Measurements from ENCODE around the gene KCNK4.
"Not testable (repeated sequence)": the region's sequence is repeated elsewhere in the genome, so short reads cannot be mapped to it uniquely, and the experiment has no call there.

KCNK4 gene

DNA sequence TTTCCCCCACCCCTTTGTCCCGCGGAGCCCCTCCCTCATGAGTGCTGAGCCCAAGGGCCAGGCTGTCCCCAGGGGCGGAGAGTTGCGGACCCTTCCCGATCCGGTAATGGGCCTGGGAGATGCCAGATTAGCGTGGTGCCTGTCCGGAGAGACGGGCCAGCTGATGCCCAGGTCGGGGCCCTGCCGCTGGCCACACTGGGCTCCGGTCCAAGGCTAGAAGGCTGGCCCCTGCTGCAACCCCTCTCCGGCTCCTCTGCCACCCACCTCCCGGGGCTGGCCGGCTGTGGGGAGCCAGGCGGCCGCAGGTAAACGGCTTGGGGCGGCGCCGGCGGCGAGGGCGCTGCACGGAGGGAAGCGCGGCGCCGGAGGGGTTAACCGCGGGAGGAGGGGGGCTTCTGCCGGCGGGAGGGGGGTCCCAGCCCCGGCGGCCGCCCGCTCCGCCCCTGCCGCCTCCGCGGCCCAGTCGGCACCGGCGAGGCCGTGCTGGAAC, at the start of gene KCNK4:
Gene KCNK4, plus strand, starts transcription at position 41 of the 490 bp plus-strand sequence. CDS start 1,717 bp downstream, outside the sequence.
- no peak within 1 kb of the TSS for H3K27ac Mint-ChIP-seq
- H3K27me3 Mint-ChIP-seq: peaks cover 21% of the 10 kb centered on the region
- peaks cover 13% of the 10 kb centered on the region for H3K4me1 Mint-ChIP-seq
- H3K36me3 Mint-ChIP-seq: no peaks in the 10 kb centered on the region
- no peak for ATAC-seq (ENCODE audit: low read depth)
- H3K4me3 Mint-ChIP-seq: peak within 1 kb of the TSS; percentile 87
- no peaks in the 10 kb centered on the region for H3K9me3 Mint-ChIP-seq
- DNase-seq (ENCODE audit: low spot score in 2 of 2): no peak

DNA sequence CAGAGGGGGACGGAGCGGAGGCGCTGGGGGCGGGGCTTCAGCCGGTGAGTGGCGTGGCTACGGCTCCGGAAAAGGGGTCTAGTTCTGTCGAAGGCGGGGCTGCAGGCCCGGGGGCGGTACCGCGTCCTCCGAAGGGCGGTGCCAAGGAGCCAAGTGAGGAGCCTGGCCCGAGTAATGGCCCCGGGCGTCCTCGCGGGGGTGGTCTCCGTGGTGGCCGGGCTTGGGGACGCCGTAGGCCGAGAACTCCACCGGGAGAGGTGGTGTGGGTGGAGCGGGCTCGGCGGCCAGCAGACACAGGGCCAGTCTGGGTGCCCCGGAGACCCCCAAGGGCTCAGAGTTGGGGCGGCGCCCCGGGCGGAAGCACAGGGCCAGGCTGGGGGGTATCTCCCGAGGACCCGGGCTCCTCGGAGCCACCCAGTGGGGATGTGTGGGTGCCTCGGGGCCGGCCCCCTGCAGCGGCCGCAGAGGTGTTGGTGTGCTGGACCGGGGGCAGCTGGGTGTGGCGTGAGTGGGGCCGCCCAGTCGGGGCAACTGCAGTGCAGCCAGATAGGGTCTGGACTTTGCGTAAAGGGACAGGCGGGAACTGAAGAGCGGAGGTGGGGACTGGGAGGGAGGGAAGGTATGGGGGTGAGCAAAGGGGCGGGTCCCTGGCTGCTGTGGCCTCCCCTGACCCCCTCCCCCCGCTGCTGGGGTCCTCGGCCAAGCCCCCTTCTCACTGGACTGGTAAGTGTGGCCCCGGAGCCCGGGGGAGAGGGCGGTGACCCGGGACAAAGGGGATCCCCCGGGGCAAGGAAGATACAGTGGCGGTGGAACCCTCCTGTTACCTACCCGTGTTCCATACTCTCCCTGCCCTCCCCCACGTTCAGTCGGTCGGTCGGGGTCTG, 49.4 kb upstream of the KCNK4 start:
- DNase-seq (ENCODE audit: low spot score in 2 of 2): no peak
- H3K4me3 Mint-ChIP-seq: peak overlapping the region; percentile 87
- H3K27ac Mint-ChIP-seq: peak overlapping the region; percentile 100
- H3K4me1 Mint-ChIP-seq: peaks cover 41% of the 10 kb centered on the region
- H3K27me3 Mint-ChIP-seq: no peaks in the 10 kb centered on the region
- peaks cover 8% of the 10 kb centered on the region for H3K36me3 Mint-ChIP-seq
- H3K9me3 Mint-ChIP-seq: no peaks in the 10 kb centered on the region
- ATAC-seq (ENCODE audit: low read depth): no peak

- Mint-ChIP-seq H3K36me3 (peaks cover 2% of the 10 kb centered on the region), H3K4me3 (peak overlapping the region; percentile 28), H3K4me1 (peaks cover 29% of the 10 kb centered on the region), H3K27ac (peak overlapping the region; percentile 87), H3K27me3 (no peaks in the 10 kb centered on the region), H3K9me3 (no peaks in the 10 kb centered on the region)
- ATAC-seq (ENCODE audit: low read depth) (no peak), DNase-seq (ENCODE audit: low spot score in 2 of 2) (no peak)
Observed at GRCh38 chr11:64243236-64243854, 47.8 kb upstream of the KCNK4 start.

DNA sequence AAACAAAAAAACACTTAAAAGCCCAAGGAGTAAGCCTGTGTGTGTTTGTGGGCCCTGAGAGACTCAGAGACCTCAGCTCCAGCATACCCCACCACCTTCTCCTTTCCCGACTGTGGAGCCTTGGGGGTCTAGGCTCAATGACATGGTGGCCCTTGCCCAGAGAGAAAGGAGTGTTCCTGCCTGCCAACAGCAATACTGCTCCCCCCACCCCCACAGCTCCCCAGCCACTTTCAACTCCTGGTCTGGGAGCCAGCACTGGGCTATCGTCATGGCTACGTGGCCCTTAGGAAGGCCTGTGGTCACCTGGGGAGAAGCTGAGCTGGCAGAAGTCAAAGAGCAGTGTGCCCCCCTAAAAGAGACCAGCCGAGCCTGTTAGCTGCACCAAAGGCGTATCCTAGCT, 47.0 kb upstream of the KCNK4 start:
- H3K4me3 Mint-ChIP-seq: peak overlapping the region; percentile 28
- H3K36me3 Mint-ChIP-seq: peaks cover 2% of the 10 kb centered on the region
- H3K9me3 Mint-ChIP-seq: no peaks in the 10 kb centered on the region
- peak overlapping the region; percentile 87 for H3K27ac Mint-ChIP-seq
- ATAC-seq (ENCODE audit: low read depth) (no peak), DNase-seq (ENCODE audit: low spot score in 2 of 2) (no peak)
- peaks cover 24% of the 10 kb centered on the region for H3K4me1 Mint-ChIP-seq
- H3K27me3 Mint-ChIP-seq: no peaks in the 10 kb centered on the region

GRCh38 chr11:64244966-64245365, 46.1 kb upstream of the KCNK4 start:
- Mint-ChIP-seq H3K9me3 (no peaks in the 10 kb centered on the region), H3K36me3 (peaks cover 2% of the 10 kb centered on the region), H3K27me3 (no peaks in the 10 kb centered on the region), H3K4me1 (peaks cover 19% of the 10 kb centered on the region), H3K27ac (peak overlapping the region; percentile 80), H3K4me3 (peak overlapping the region; percentile 89)
- no peak for DNase-seq (ENCODE audit: low spot score in 2 of 2)
- no peak for ATAC-seq (ENCODE audit: low read depth)

GRCh38 chr11:64245401-64245796, 45.7 kb upstream of the KCNK4 start:
- no peaks in the 10 kb centered on the region for H3K27me3 Mint-ChIP-seq
- DNase-seq (ENCODE audit: low spot score in 2 of 2) (no peak), ATAC-seq (ENCODE audit: low read depth) (no peak)
- peak overlapping the region; percentile 80 for H3K27ac Mint-ChIP-seq
- peaks cover 2% of the 10 kb centered on the region for H3K36me3 Mint-ChIP-seq
- H3K4me3 Mint-ChIP-seq: peak overlapping the region; percentile 89
- H3K4me1 Mint-ChIP-seq: peaks cover 14% of the 10 kb centered on the region
- H3K9me3 Mint-ChIP-seq: no peaks in the 10 kb centered on the region

- no peaks in the 10 kb centered on the region for H3K27me3 Mint-ChIP-seq
- ATAC-seq (ENCODE audit: low read depth): no peak
- peak overlapping the region; percentile 89 for H3K4me3 Mint-ChIP-seq
- peak overlapping the region; percentile 80 for H3K27ac Mint-ChIP-seq
- H3K9me3 Mint-ChIP-seq: no peaks in the 10 kb centered on the region
- H3K4me1 Mint-ChIP-seq: peaks cover 14% of the 10 kb centered on the region
- peaks cover 2% of the 10 kb centered on the region for H3K36me3 Mint-ChIP-seq
- DNase-seq (ENCODE audit: low spot score in 2 of 2): peak in 1 of 2 donors; percentile 56
Observed at GRCh38 chr11:64245797-64246620, 45.1 kb upstream of the KCNK4 start.

GRCh38 chr11:64246621-64246870, 44.6 kb upstream of the KCNK4 start:
- ATAC-seq (ENCODE audit: low read depth): peak; percentile 28
- not testable (repeated sequence) for H3K36me3 Mint-ChIP-seq; DNase-seq (ENCODE audit: low spot score in 2 of 2); H3K27me3 Mint-ChIP-seq; H3K9me3 Mint-ChIP-seq
- Mint-ChIP-seq H3K4me1 (peaks cover 13% of the 10 kb centered on the region), H3K4me3 (peak overlapping the region; percentile 87), H3K27ac (peak overlapping the region; percentile 78)

- Mint-ChIP-seq H3K27ac (peak within 1 kb of the TSS; percentile 80), H3K27me3 (no peaks in the 10 kb centered on the region), H3K9me3 (no peaks in the 10 kb centered on the region), H3K36me3 (peaks cover 2% of the 10 kb centered on the region), H3K4me1 (peaks cover 16% of the 10 kb centered on the region), H3K4me3 (peak within 1 kb of the TSS; percentile 89)
- ATAC-seq (ENCODE audit: low read depth) (peak; percentile 70), DNase-seq (ENCODE audit: low spot score in 2 of 2) (peak; percentile 69 to 74)
Observed at GRCh38 chr11:64246871-64247728, 44.0 kb upstream of the KCNK4 start, which contains the start of gene PPP1R14B. Gene PPP1R14B (minus strand): TSS chr11:64246943. CDS start chr11:64246673, 270 bp downstream.

GRCh38 chr11:64247729-64248531, 43.2 kb upstream of the KCNK4 start:
- Mint-ChIP-seq H3K4me1 (peaks cover 17% of the 10 kb centered on the region), H3K27ac (no peak overlapping the region), H3K27me3 (no peaks in the 10 kb centered on the region), H3K4me3 (peak overlapping the region; percentile 87), H3K36me3 (peaks cover 2% of the 10 kb centered on the region), H3K9me3 (no peaks in the 10 kb centered on the region)
- DNase-seq (ENCODE audit: low spot score in 2 of 2) (no peak), ATAC-seq (ENCODE audit: low read depth) (no peak)

DNA sequence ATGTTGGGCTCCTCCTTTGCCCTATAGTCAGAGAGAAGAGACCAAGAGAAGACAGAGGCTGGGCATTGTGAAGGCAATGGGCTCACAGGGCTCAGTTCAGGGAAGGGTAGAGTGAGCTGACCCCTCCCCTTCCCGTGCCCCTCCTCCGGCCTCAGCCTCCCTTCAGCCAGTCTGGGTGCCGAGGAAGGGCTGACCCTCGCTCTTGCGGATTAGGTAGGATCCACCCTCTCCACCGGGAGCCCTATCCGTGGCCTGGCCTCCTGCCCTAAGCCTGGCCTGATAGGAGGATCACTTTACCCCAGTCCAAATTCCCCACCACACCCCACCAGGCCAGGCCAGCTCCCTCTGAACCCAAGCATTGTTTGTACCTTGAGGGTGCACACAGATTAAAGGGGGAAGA, 42.5 kb upstream of the KCNK4 start:
- H3K27me3 Mint-ChIP-seq: no peaks in the 10 kb centered on the region
- peaks cover 2% of the 10 kb centered on the region for H3K36me3 Mint-ChIP-seq
- peak overlapping the region; percentile 28 for H3K4me3 Mint-ChIP-seq
- ATAC-seq (ENCODE audit: low read depth) (no peak), DNase-seq (ENCODE audit: low spot score in 2 of 2) (no peak)
- H3K4me1 Mint-ChIP-seq: peaks cover 17% of the 10 kb centered on the region
- H3K9me3 Mint-ChIP-seq: no peaks in the 10 kb centered on the region
- no peak overlapping the region for H3K27ac Mint-ChIP-seq

- ATAC-seq (ENCODE audit: low read depth): no peak
- Mint-ChIP-seq H3K27ac (no peak overlapping the region), H3K36me3 (no peaks in the 10 kb centered on the region), H3K9me3 (no peaks in the 10 kb centered on the region), H3K4me1 (peaks cover 17% of the 10 kb centered on the region), H3K27me3 (no peaks in the 10 kb centered on the region), H3K4me3 (no peak overlapping the region)
- DNase-seq (ENCODE audit: low spot score in 2 of 2): no peak
Observed at GRCh38 chr11:64249038-64249437, 42.1 kb upstream of the KCNK4 start.
